ENCODE data around the gene ST8SIA6. TPM values are rescaled to one million over a fixed set of nuclear protein-coding genes. Genes with fewer than 3 reads are reported as not detected.

ST8SIA6 gene
- total and polyA plus RNA-seq, 2 of the 8 experiments (the other 6 are each of a cell fraction or from before 2014, with no cell fraction given): 0.70 to 1.1 TPM

DNA sequence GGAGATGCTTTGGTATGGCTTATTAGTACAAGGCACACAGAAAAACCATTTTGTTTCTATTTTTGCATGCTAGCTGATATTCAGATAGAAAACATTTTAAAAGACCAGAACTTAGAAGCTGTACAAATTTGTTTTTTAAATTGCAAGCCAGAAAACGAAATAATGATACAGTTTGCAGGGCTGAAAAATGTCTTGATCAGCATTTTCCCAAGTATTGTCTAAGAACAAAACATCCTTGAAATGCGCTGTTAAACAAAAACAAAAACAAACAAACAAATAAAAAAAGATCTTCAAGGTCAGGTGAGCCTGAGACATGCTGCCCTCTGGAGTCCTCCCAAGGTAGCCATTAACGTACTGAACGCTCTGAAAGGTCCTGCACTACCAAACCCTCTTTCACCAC lies 128.0 kb downstream of the ST8SIA6 start:
- Histone ChIP-seq H3K4me1 (replicated peaks in 1 of 4; ENCODE audit: control insufficient read depth in 3 of 4, insufficient read depth in 4 of 4, low read length in 3 of 4) (no peaks in the 10 kb centered on the region), H3K9me3 (ENCODE audit: insufficient read depth in 2 of 2, low read depth in 1 of 2, low read length in 1 of 2) (no peaks in the 10 kb centered on the region), H2BK120ac (replicated peaks; ENCODE audit: low read depth, low read length) (no peak overlapping the region), H3K4ac (replicated peaks; ENCODE audit: insufficient read length, low read depth, low read length) (no peak overlapping the region), H3K14ac (ENCODE audit: insufficient read length) (no peak overlapping the region), H4K5ac (ENCODE audit: insufficient read length, low read depth, low read length) (no peak overlapping the region), H3K56ac (replicated peaks; ENCODE audit: insufficient read length, low read depth, low read length) (no peak overlapping the region), H4K20me1 (replicated peaks in 1 of 2; ENCODE audit: control insufficient read depth in 1 of 2, insufficient read depth in 2 of 2, low read length in 2 of 2) (no peaks in the 10 kb centered on the region), H2BK20ac (ENCODE audit: low read length) (no peak overlapping the region), H3K18ac (ENCODE audit: extremely low read depth, low read length) (no peak overlapping the region), H3K79me2 (ENCODE audit: control insufficient read depth in 1 of 2, insufficient read depth in 2 of 2, low read length in 2 of 2) (no peaks in the 10 kb centered on the region), H3K27ac (ENCODE audit: low read depth, low read length) (no peak overlapping the region), H2AFZ (ENCODE audit: low read length) (no peak overlapping the region), H3K4me2 (ENCODE audit: insufficient read depth in 1 of 2, low read depth in 2 of 2, low read length in 2 of 2) (no peak overlapping the region), H3K27me3 (replicated peaks in 1 of 4; ENCODE audit: control insufficient read depth in 3 of 4, extremely low read depth in 1 of 4, insufficient read depth in 3 of 4, low read length in 3 of 4) (no peaks in the 10 kb centered on the region), H3K4me3 (ENCODE audit: extremely low read depth in 1 of 4, insufficient read depth in 2 of 4, low read depth in 3 of 4, low read length in 4 of 4) (no peak overlapping the region), H2BK5ac (ENCODE audit: low read depth, low read length) (no peak overlapping the region), H3K79me1 (ENCODE audit: low read depth, low read length) (no peaks in the 10 kb centered on the region), H4K8ac (ENCODE audit: extremely low read depth, insufficient read depth, low read length) (no peak overlapping the region), H3K23ac (ENCODE audit: insufficient read length) (no peak overlapping the region), H2BK12ac (ENCODE audit: low read depth, low read length) (no peak overlapping the region), H2AK5ac (ENCODE audit: low read depth, low read length) (no peak overlapping the region), H2BK15ac (ENCODE audit: low read length) (no peak overlapping the region), H3K23me2 (ENCODE audit: low read depth, low read length) (no peaks in the 10 kb centered on the region), H4K91ac (replicated peaks; ENCODE audit: insufficient read length, low read length) (no peak overlapping the region), H3K36me3 (ENCODE audit: control insufficient read depth in 2 of 4, insufficient read depth in 4 of 4, low read length in 3 of 4) (no peaks in the 10 kb centered on the region), H3K9ac (replicated peaks in 1 of 4; ENCODE audit: extremely low read depth in 1 of 4, low read depth in 3 of 4, low read length in 3 of 4) (no peak overlapping the region)
- TF ChIP-seq CTBP2 (IDR thresholded peaks at IDR 0.05; ENCODE audit: borderline replicate concordance, insufficient read depth, insufficient read length, low read length) (no peak), RAD21 (IDR thresholded peaks at IDR 0.05 in 1 of 2, conservative IDR thresholded peaks at IDR 0.05 in 1 of 2; ENCODE audit: low read depth in 2 of 2, low read length in 2 of 2) (peak in 1 of 2 experiments; percentile 7; a peak in 1 of 4 replicates)
- ChIA-PET POLR2A (ENCODE audit: partially characterized antibody) (no interaction called here), CTCF (ENCODE audit: partially characterized antibody) (interaction anchor here (0.9 to 1.4 kb wide), 3 partner anchors 24 to 49 kb away, joined by 3 to 5 read pairs (median 4); no protein-coding TSS in a partner anchor)
- peak; percentile 28 for FAIRE-seq
- no peak for DNase-seq (ENCODE audit: low read depth in 1 of 2, low spot score in 2 of 2)
- WGBS, 2 experiments (ENCODE audit: extremely low coverage in 1 of 2, insufficient coverage in 1 of 2, insufficient read length in 1 of 2, insufficient replicate concordance in 2 of 2, low coverage in 1 of 2, low lambda C conversion rate in 2 of 2, missing lambda C conversion rate in 1 of 2): 88% methylated on average over 4 of the region's 4 CpGs; no CpG with 5 or more reads in 1 of the 2 experiments

Data from H1 (cell line).